ENCODE data around the gene LRRC32. TPM values are rescaled to one million over a fixed set of nuclear protein-coding genes. Genes with fewer than 3 reads are reported as not detected.
"Not testable (repeated sequence)": the region's sequence is repeated elsewhere in the genome, so short reads cannot be mapped to it uniquely, and the experiment has no call there.

Gene LRRC32
- total RNA-seq, 2 donors from 2014 or later: 4.5 to 5.6 TPM

DNA sequence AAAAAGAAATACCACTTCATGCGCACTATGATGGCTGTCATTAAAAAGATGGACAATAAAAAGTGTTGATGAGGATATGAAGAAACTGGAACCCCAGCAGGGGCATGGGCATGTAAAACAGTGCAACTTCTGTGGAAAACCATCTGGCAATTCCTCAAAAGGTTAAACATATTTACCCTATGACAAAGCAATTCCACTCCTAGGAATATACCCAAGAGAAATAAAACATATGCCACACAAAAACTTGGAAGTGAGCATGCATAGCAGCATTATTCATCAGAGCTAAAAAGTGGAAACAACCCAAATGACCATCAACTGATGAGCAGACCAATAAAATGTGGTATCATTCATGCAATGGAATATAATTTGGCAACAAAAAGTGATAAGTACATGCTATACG is 50.1 kb downstream of the LRRC32 start:
- no peak for ATAC-seq (replicated peaks)
- no peak overlapping the region for H3K27ac Mint-ChIP-seq
- H3K9me3 Mint-ChIP-seq: peaks cover 4% of the 10 kb centered on the region
- no peak overlapping the region for H3K4me3 Mint-ChIP-seq
- peaks cover 3% of the 10 kb centered on the region for H3K27me3 Mint-ChIP-seq
- no peaks in the 10 kb centered on the region for H3K4me1 Mint-ChIP-seq
- no peaks in the 10 kb centered on the region for H3K36me3 Mint-ChIP-seq (ENCODE audit: low read depth)

DNA sequence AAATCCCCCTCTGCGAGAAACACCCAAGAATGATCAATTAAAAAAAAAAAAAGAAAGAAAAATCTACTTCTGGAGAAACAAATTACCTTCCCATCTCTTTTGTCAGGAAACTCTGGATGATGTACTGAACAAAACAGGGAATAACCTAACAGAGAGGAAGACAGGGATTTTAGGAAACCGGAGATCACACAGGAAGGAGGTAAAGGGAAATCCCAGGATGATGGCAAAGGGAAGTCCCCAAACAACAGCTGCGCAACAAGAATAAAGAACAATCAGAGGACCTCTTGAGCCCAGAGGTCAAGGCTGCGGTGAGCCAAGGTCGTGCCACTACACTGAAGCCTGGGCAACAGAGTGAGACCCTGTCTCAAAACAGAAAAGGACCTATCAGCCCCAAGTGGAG is 50.7 kb downstream of the LRRC32 start:
- H3K9me3 Mint-ChIP-seq; H3K4me3 Mint-ChIP-seq; H3K36me3 Mint-ChIP-seq (ENCODE audit: low read depth); H3K4me1 Mint-ChIP-seq; H3K27ac Mint-ChIP-seq; H3K27me3 Mint-ChIP-seq; ATAC-seq (replicated peaks): not testable (repeated sequence)

GRCh38 chr11:76617553-76618265 is 52.8 kb downstream of the LRRC32 start:
- Mint-ChIP-seq H3K4me1 (no peaks in the 10 kb centered on the region), H3K9me3 (no peaks in the 10 kb centered on the region), H3K27ac (no peak overlapping the region), H3K36me3 (ENCODE audit: low read depth) (no peaks in the 10 kb centered on the region), H3K27me3 (no peaks in the 10 kb centered on the region), H3K4me3 (no peak overlapping the region)
- no peak for ATAC-seq (replicated peaks)

- H3K27me3 Mint-ChIP-seq: no peaks in the 10 kb centered on the region
- no peak overlapping the region for H3K27ac Mint-ChIP-seq
- ATAC-seq (replicated peaks): no peak
- H3K4me3 Mint-ChIP-seq: no peak overlapping the region
- H3K9me3 Mint-ChIP-seq: no peaks in the 10 kb centered on the region
- H3K4me1 Mint-ChIP-seq: no peaks in the 10 kb centered on the region
- no peaks in the 10 kb centered on the region for H3K36me3 Mint-ChIP-seq (ENCODE audit: low read depth)
Measured at GRCh38 chr11:76616676-76617552, 53.6 kb downstream of the LRRC32 start.

- H3K27me3 Mint-ChIP-seq: peaks cover 3% of the 10 kb centered on the region
- no peaks in the 10 kb centered on the region for H3K36me3 Mint-ChIP-seq (ENCODE audit: low read depth)
- no peak overlapping the region for H3K27ac Mint-ChIP-seq
- H3K9me3 Mint-ChIP-seq: no peaks in the 10 kb centered on the region
- no peaks in the 10 kb centered on the region for H3K4me1 Mint-ChIP-seq
- no peak overlapping the region for H3K4me3 Mint-ChIP-seq
- no peak for ATAC-seq (replicated peaks)
Measured at GRCh38 chr11:76615950-76616349, 54.6 kb downstream of the LRRC32 start.

DNA sequence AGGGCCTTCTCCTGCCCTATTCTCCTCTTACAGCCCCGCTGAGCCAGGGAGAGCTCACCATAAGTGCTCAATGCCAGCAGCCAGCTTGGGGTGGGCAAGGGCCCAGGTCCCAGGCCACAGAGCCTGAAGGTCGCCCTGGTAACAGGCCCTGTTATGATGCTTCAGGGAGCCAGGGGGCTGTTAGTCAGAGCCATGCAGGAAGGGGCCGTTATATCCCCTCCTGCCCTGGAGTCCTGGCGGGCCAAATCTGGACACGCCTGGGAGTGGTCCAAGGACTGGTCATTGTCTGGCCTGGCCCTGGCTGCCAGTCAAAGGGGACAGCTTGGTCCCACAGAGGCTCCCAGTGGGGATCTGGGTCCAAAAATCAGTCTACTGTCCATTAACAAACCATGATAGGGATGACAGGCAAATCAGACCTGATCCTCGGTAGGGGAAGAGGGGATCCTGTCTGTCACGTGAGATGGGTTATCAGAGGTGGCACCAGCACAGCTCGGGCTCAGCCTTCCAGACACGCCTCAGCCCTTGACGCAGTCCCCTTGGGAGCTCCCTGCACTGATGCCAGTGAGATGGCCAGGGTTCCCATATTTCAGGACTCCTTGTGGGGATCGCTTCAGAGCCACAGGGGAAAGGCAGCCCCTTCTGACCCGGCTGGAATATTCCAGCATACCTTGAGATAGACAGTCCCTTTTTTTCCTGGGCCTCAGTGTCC is 55.9 kb downstream of the LRRC32 start:
- H3K4me3 Mint-ChIP-seq: no peak overlapping the region
- H3K27ac Mint-ChIP-seq: no peak overlapping the region
- no peak for ATAC-seq (replicated peaks)
- H3K4me1 Mint-ChIP-seq: no peaks in the 10 kb centered on the region
- H3K9me3 Mint-ChIP-seq: no peaks in the 10 kb centered on the region
- H3K36me3 Mint-ChIP-seq (ENCODE audit: low read depth): no peaks in the 10 kb centered on the region
- peaks cover 3% of the 10 kb centered on the region for H3K27me3 Mint-ChIP-seq

DNA sequence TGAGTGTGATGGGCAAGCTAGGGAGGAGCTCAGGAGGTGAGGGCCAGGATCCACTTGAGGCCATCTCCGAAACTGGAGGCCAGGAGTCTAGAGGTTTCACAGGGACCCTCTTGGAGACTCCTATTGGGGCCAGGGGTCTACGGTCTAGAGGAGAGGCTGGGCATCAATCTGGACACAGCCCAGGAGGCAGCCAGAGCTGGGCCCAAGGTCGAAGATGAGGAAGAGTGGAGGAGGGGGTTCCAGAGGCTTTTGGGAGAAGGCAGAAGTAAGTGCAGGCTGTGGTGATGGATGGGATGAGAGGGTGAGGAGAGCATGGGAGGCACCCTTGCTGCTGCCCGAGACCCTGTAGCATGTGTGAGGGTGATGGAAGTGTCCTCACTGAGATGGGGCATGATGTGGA is 56.6 kb downstream of the LRRC32 start:
- H3K4me3 Mint-ChIP-seq: no peak overlapping the region
- no peaks in the 10 kb centered on the region for H3K9me3 Mint-ChIP-seq
- no peak for ATAC-seq (replicated peaks)
- no peaks in the 10 kb centered on the region for H3K36me3 Mint-ChIP-seq (ENCODE audit: low read depth)
- H3K27me3 Mint-ChIP-seq: peaks cover 3% of the 10 kb centered on the region
- H3K27ac Mint-ChIP-seq: no peak overlapping the region
- H3K4me1 Mint-ChIP-seq: no peaks in the 10 kb centered on the region

- Mint-ChIP-seq H3K27me3 (peaks cover 3% of the 10 kb centered on the region), H3K4me1 (no peaks in the 10 kb centered on the region), H3K9me3 (no peaks in the 10 kb centered on the region), H3K27ac (no peak overlapping the region), H3K36me3 (ENCODE audit: low read depth) (no peaks in the 10 kb centered on the region), H3K4me3 (no peak overlapping the region)
- no peak for ATAC-seq (replicated peaks)
Measured at GRCh38 chr11:76612226-76612625, 58.3 kb downstream of the LRRC32 start.

DNA sequence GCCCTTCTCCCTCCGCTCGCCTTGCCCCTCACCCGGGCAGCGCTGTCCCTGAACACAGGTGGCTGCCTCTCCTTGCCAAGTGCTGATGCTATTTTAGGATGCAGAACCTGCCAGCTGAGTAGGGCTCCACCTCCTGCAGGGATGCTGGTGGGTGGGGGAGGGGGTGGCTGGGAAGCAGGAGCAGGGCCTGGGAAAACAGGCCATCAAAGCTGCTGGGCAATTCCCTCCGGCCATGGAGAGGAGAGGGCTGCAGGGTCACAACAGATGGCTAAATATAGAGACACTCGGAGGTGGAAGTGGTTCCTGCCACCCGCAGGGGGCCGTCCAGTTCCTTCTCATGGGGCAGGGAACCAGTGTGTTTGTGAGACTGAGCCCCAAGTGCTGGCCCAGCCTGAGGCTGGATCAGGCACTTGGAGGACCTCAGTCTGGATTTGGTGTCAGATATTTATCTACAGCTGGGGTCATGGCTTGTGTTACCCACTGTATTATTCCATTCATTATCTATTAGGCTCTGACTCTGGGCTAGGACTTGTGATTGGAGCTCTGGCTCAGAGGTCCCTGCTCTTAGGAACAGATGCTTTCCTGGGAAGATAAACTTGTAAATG is 59.6 kb downstream of the LRRC32 start:
- H3K4me3 Mint-ChIP-seq: no peak overlapping the region
- H3K4me1 Mint-ChIP-seq: no peaks in the 10 kb centered on the region
- peaks cover 3% of the 10 kb centered on the region for H3K27me3 Mint-ChIP-seq
- H3K36me3 Mint-ChIP-seq (ENCODE audit: low read depth): no peaks in the 10 kb centered on the region
- no peak overlapping the region for H3K27ac Mint-ChIP-seq
- no peak for ATAC-seq (replicated peaks)
- H3K9me3 Mint-ChIP-seq: no peaks in the 10 kb centered on the region

DNA sequence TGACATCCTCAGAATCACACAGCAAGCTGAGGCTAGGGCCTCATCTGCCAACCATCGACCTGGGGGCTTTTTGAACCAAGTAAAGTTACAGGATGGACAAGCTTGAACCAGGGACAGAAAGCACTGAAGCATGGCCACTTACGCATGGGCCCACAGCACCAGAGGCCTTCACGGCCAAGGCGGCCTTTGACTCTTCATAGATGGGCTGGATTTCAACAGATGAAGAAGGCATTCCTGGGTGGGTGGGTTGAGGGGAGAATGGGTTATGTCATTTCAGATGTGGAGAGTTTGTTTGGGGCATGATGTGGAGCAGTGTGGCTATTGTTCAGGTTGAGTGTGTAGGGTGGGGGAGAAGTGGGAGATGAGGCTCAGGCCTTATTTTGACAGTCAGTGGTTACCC is 60.2 kb downstream of the LRRC32 start:
- Mint-ChIP-seq H3K9me3 (no peaks in the 10 kb centered on the region), H3K27ac (no peak overlapping the region), H3K4me1 (no peaks in the 10 kb centered on the region), H3K4me3 (no peak overlapping the region), H3K27me3 (peaks cover 3% of the 10 kb centered on the region), H3K36me3 (ENCODE audit: low read depth) (no peaks in the 10 kb centered on the region)
- no peak for ATAC-seq (replicated peaks)

GRCh38 chr11:76609736-76610370 is 60.7 kb downstream of the LRRC32 start:
- no peaks in the 10 kb centered on the region for H3K4me1 Mint-ChIP-seq
- no peaks in the 10 kb centered on the region for H3K36me3 Mint-ChIP-seq (ENCODE audit: low read depth)
- H3K4me3 Mint-ChIP-seq: no peak overlapping the region
- H3K27ac Mint-ChIP-seq: no peak overlapping the region
- H3K27me3 Mint-ChIP-seq: peaks cover 3% of the 10 kb centered on the region
- ATAC-seq (replicated peaks): no peak
- H3K9me3 Mint-ChIP-seq: no peaks in the 10 kb centered on the region

DNA sequence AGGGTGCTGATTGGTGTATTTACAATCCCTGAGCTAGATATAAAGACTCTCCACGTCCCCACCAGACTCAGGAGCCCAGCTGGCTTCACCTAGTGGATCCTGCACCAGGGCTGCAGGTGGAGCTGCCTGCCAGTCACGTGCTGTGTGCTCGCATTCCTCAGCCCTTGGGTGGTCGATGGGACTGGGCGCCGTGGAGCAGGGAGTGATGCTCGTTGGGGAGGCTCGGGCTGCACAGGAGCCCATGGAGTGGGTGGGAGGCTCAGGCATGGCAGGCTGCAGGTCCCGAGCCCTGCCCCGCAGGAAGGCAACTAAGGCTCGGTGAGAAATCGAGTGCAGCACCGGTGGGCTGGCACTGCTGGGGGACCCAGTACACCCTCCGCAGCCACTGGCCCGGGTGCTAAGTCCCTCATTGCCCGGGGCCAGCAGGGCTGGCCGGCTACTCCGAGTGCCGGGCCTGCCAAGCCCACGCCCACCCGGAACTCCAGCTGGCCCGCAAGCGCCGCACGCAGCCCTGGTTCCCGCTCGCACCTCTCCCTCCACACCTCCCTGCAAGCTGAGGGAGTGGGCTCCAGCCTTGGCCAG is 61.6 kb downstream of the LRRC32 start:
- ATAC-seq (replicated peaks); H3K9me3 Mint-ChIP-seq; H3K4me1 Mint-ChIP-seq: not testable (repeated sequence)

GRCh38 chr11:76608228-76608627 is 62.3 kb downstream of the LRRC32 start:
- H3K27me3 Mint-ChIP-seq; H3K4me1 Mint-ChIP-seq; H3K36me3 Mint-ChIP-seq (ENCODE audit: low read depth); H3K9me3 Mint-ChIP-seq; H3K27ac Mint-ChIP-seq; ATAC-seq (replicated peaks); H3K4me3 Mint-ChIP-seq: not testable (repeated sequence)

More for the DNA sequence above, 61.6 kb downstream of the LRRC32 start:
- not testable (repeated sequence) for H3K4me3 Mint-ChIP-seq; H3K36me3 Mint-ChIP-seq (ENCODE audit: low read depth); H3K27ac Mint-ChIP-seq; H3K27me3 Mint-ChIP-seq
